ENCODE measurements around the gene INPP5K. TPM values are rescaled to one million over a fixed set of nuclear protein-coding genes. Genes with fewer than 3 reads are reported as not detected.

The INPP5K gene
- total and polyA plus RNA-seq, 4 experiments from 2014 or later, result 73.6 to 123 (median 80.2) TPM

DNA sequence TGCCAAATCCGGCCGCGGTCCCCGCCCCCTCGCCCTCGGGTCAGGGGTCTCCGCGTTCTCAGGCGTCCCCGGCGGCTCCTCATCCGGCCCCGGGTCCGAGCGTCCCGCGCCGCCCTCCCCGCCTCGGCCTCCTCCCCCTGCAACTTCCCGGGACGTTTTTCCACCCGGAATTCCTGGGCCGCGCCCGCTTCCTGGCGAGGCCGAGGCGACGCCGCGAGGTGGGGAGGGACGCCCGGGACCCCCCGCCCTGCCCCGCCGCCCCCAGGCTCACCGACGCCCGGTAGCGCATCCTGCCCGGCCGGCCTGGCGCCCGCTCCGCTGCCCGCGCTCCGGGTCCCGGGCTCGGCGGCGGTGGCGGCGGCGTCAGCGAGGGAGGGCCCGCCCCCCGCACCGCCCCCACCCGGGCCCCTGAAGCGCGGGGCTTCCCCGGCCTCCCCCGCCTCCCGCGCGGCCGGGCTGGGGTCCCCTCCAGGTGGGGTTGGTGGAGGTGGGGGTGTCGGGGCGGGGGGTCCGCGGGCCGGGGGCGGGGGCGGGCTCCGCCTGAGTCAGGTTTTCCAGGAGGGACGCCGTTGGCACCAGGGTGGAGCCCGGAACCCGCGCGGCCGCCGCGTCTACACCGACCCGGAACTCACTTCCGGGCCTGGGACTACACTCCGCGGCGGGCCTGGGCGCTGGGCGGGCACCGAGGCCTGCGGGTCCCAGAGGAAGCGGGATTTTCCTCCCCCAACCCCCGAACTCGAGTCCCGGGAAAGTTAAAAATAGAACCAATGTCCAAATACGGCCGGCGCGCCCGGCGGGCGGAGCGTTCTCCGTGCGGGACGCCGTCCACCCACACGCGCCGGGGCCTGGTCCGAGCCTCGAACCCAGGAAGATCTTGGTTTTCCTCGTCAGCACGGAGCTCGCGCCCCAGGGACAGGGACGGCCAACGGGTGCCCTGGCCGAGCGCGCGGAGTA, 30.7 kb downstream of the INPP5K start:
- Histone ChIP-seq H3K27me3 (ENCODE audit: insufficient read depth, low read length) (no peaks in the 10 kb centered on the region), H3K9me3 (ENCODE audit: control insufficient read depth in 1 of 2, low read length in 2 of 2) (no peaks in the 10 kb centered on the region), H3K4me1 (ENCODE audit: insufficient read depth, low read length) (peaks cover 38% of the 10 kb centered on the region), H3K36me3 (ENCODE audit: insufficient read depth, low read length) (peaks cover 3% of the 10 kb centered on the region), H3K27ac (ENCODE audit: low read depth, low read length) (peak overlapping the region; percentile 72), H3K4me3 (ENCODE audit: low read length in 2 of 2) (peak overlapping the region; percentile 19 to 52)
- intact Hi-C loops (cut with micrococcal nuclease), result no loop called here
- peak overlapping the region in 4 of 7 donors; percentile 30 to 97 (median 64) for H3K27ac Mint-ChIP-seq
- peak overlapping the region in 5 of 8 donors; percentile 84 to 91 (median 87) for H3K4me3 Mint-ChIP-seq
- H3K4me1 Mint-ChIP-seq, result peaks cover 15 to 57% (median 28%) of the 10 kb centered on the region in 4 donors
- DNase-seq, result peak; percentile 59 to 83 (median 59)
- no peaks in the 10 kb centered on the region for H3K27me3 Mint-ChIP-seq
- CTCF ChIA-PET (ENCODE audit: partially characterized antibody), result interaction anchor here (0.9 kb wide), 1 partner anchor 124 kb away, joined by 3 read pairs; no protein-coding TSS in a partner anchor
- POLR2A ChIA-PET (ENCODE audit: partially characterized antibody), result interaction anchor here (0.8 to 5.4 kb wide), 13 partner anchors 22 to 120 kb away, joined by 3 to 56 read pairs (median 5); partner anchors contain the start of genes CRK and INPP5K
- peaks cover 0 to 4% (median 0%) of the 10 kb centered on the region in 8 donors for H3K9me3 Mint-ChIP-seq
- peaks cover 10 to 24% of the 10 kb centered on the region in 2 donors for H3K36me3 Mint-ChIP-seq

DNA sequence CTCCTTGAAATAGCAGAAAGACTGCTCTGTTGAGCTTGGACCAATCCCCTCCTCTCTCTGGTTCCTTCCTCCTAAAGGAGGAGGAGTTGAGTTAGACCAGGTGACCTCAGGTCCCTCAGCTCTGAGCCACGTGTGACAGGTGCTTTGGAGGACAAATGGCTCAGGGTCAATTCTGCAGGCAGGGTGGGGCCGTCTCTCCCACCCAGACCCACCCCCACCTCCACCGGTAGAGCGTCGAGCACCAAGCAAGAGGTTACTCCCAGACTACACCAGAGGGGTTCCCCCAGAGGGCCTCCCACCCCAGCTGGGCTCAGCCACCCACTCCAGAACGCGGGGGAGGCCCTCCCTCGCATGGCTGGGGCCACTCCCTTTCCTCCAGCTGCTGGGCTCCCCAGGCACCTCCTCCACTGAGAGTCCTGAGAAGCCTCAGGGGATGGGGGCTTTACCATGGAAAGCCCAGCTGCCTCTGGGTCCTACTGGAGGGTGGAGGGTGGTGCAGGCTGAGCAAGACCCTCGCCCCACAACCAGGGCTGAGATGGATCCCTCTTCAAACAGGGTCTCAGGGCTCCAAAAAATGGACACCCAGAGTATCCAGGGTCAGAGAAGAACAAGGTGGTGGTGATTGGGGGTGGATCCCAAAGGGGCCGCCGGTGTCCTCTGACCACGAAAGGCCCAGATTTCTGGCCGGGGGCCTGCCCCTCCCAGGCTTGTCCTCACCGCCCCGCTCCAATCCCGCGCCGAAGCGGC, 31.6 kb downstream of the INPP5K start:
- POLR2A ChIA-PET (ENCODE audit: partially characterized antibody), result interaction anchor here (0.8 to 2.2 kb wide), 8 partner anchors 21 to 34 kb away, joined by 3 to 7 read pairs (median 5); partner anchors contain the start of genes CRK and INPP5K
- Histone ChIP-seq H3K27me3 (ENCODE audit: insufficient read depth, low read length) (no peaks in the 10 kb centered on the region), H3K4me1 (ENCODE audit: insufficient read depth, low read length) (peaks cover 32% of the 10 kb centered on the region), H3K27ac (ENCODE audit: low read depth, low read length) (peak overlapping the region; percentile 69), H3K36me3 (ENCODE audit: insufficient read depth, low read length) (peaks cover 3% of the 10 kb centered on the region), H3K4me3 (ENCODE audit: low read length in 2 of 2) (peak overlapping the region; percentile 19 to 52), H3K9me3 (ENCODE audit: control insufficient read depth in 1 of 2, low read length in 2 of 2) (no peaks in the 10 kb centered on the region)
- Mint-ChIP-seq H3K36me3 (peaks cover 10 to 25% of the 10 kb centered on the region in 2 donors), H3K9me3 (no peaks in the 10 kb centered on the region), H3K4me3 (peak overlapping the region; percentile 84 to 88 (median 85)), H3K4me1 (peaks cover 12 to 48% (median 22%) of the 10 kb centered on the region in 4 donors), H3K27ac (peak overlapping the region; percentile 85 to 96 (median 92)), H3K27me3 (no peaks in the 10 kb centered on the region)
- CTCF ChIA-PET (ENCODE audit: partially characterized antibody), result interaction anchor here (0.8 to 0.9 kb wide), 2 partner anchors 32 to 123 kb away, joined by 3 read pairs; partner anchors contain the start of gene INPP5K
- intact Hi-C loops (cut with micrococcal nuclease), result no loop called here
- peak; percentile 48 to 83 (median 57) for DNase-seq

DNA sequence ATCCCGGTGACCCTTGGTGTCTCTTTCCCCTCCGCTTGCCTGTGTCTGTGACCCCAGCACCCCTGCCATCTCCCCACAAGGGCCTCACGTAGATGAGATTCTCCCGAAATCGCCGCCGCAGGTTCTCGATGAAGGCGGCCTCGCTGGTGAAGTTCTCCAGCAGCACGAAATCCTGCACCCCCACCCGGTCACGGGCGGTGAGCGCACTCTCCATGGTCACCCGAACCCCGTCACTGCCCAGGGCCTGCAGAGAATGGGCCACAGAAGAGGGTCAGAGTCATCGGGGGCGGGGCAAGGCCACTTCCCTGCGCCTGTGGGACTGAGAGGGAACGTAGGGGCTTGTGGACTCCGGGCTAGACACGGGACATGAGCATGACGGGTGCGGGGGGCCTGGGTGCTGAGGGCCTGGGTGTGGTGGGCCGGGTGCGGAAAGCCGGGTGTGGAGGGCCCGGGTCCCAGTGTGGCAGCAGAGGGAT, 32.3 kb downstream of the INPP5K start:
- Histone ChIP-seq H3K4me3 (ENCODE audit: low read length in 2 of 2) (no peak overlapping the region), H3K4me1 (ENCODE audit: insufficient read depth, low read length) (peaks cover 29% of the 10 kb centered on the region), H3K27me3 (ENCODE audit: insufficient read depth, low read length) (no peaks in the 10 kb centered on the region), H3K36me3 (ENCODE audit: insufficient read depth, low read length) (peaks cover 3% of the 10 kb centered on the region), H3K9me3 (ENCODE audit: control insufficient read depth in 1 of 2, low read length in 2 of 2) (no peaks in the 10 kb centered on the region), H3K27ac (ENCODE audit: low read depth, low read length) (peak overlapping the region; percentile 40)
- no peaks in the 10 kb centered on the region for H3K27me3 Mint-ChIP-seq
- intact Hi-C loops (cut with micrococcal nuclease), result no loop called here
- H3K36me3 Mint-ChIP-seq, result peaks cover 10 to 28% of the 10 kb centered on the region in 2 donors
- peak overlapping the region in 7 of 8 donors; percentile 54 to 88 (median 82) for H3K4me3 Mint-ChIP-seq
- peak overlapping the region in 4 of 7 donors; percentile 70 to 96 (median 90) for H3K27ac Mint-ChIP-seq
- ChIA-PET CTCF (ENCODE audit: partially characterized antibody) (interaction anchor here (0.8 kb wide), 1 partner anchor 33 kb away, joined by 3 read pairs; the partner anchor contains the start of gene INPP5K), POLR2A (ENCODE audit: partially characterized antibody) (interaction anchor here (1.0 to 2.2 kb wide), 3 partner anchors 24 to 28 kb away, joined by 3 to 6 read pairs (median 5); partner anchors contain the start of gene CRK)
- DNase-seq, result no peak
- peaks cover 12 to 46% (median 20%) of the 10 kb centered on the region in 4 donors for H3K4me1 Mint-ChIP-seq
- H3K9me3 Mint-ChIP-seq, result no peaks in the 10 kb centered on the region

DNA sequence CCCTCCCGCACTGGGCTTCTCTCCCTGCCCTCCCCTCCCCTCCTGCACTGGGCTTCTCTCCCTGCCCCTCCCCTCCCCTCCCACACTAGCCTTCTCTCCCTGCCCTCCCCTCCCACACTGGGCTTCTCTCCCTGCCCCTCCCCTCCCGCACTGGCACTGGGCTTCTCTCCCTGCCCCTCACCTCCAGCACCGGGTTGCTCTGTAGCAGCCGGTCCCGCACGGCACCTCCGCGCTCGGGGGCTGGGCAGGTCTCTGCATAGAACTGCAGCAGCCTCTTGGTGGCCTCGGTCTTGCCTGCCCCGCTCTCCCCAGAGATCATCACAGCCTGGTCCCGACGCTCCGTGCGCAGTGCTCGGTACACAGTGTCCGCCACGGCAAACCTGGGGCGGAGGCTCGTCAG, 33.7 kb downstream of the INPP5K start:
- Mint-ChIP-seq H3K4me3 (peak overlapping the region in 1 of 8 donors; percentile 36), H3K36me3 (peaks cover 13 to 32% of the 10 kb centered on the region in 2 donors), H3K9me3 (no peaks in the 10 kb centered on the region), H3K27me3 (no peaks in the 10 kb centered on the region), H3K27ac (peak overlapping the region in 1 of 7 donors; percentile 96), H3K4me1 (peaks cover 10 to 35% (median 14%) of the 10 kb centered on the region in 4 donors)
- ChIA-PET POLR2A (ENCODE audit: partially characterized antibody) (no interaction called here), CTCF (ENCODE audit: partially characterized antibody) (no interaction called here)
- no peak overlapping the region for H3K4me3 ChIP-seq (ENCODE audit: low read length in 2 of 2)
- DNase-seq, result no peak
- intact Hi-C loops (cut with micrococcal nuclease), result no loop called here
- peaks cover 20% of the 10 kb centered on the region for H3K4me1 ChIP-seq (ENCODE audit: insufficient read depth, low read length)
- no peaks in the 10 kb centered on the region for H3K27me3 ChIP-seq (ENCODE audit: insufficient read depth, low read length)
- H3K27ac ChIP-seq (ENCODE audit: low read depth, low read length), result no peak overlapping the region
- no peaks in the 10 kb centered on the region for H3K9me3 ChIP-seq (ENCODE audit: control insufficient read depth in 1 of 2, low read length in 2 of 2)
- peaks cover 5% of the 10 kb centered on the region for H3K36me3 ChIP-seq (ENCODE audit: insufficient read depth, low read length)

DNA sequence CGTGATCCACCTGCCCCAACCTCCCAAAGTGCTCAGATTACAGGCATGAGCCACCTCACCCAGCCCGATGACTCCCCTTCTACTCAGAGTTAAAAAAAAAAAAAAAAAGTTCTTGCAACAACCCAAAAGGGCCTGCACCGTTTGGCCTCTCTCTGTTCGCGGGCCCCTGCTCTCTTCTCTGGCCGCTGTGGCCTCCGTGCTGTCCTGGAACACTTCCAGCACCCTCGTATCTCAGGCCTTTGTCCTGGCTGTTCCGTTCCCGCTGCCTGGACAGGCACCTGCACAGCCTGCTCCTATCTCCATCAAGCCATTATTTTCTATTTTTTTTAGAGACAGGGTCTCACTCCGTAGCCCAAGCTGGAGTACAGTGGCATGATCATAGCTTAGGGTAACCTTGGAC, 34.7 kb downstream of the INPP5K start:
- CTCF ChIA-PET (ENCODE audit: partially characterized antibody), result interaction anchor here (1.2 kb wide), 1 partner anchor 117 kb away, joined by 5 read pairs; no protein-coding TSS in a partner anchor
- peaks cover 7% of the 10 kb centered on the region for H3K36me3 ChIP-seq (ENCODE audit: insufficient read depth, low read length)

DNA sequence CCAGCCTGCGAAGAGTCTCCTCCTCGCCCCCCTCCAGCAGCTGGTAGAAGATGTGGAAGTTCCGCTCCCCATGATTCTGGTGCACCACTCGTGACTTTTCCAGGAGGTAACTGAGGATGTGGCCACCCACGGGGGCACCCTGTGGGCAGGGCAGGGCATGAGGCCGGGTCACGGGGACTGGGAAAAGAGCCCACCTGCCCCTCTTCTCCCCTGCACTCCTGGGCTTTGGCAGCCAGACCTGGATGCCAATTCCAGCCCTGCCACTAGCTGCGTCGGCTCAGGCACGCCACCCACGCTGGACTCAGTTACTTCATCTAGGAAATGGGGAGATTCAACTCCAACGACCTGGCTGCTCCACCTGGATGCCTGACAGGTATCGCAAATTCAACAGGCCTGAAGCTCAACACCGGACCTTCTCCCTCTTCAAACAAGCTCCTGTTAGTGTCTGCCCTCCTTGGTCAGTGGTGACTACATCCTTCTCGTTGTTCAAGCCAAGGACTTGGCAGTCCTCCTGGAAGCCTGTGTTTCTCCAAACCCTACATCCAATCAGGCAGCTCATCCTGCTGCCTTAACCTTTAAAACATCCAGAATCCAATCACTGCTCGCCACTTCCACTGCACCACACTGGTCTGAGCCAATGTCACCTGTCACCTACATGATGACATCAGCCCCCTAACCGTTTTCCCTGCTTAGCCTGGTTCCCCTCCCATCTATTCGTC, 35.5 kb downstream of the INPP5K start:
- Histone ChIP-seq H3K27ac (ENCODE audit: low read depth, low read length) (no peak overlapping the region), H3K27me3 (ENCODE audit: insufficient read depth, low read length) (no peaks in the 10 kb centered on the region), H3K36me3 (ENCODE audit: insufficient read depth, low read length) (peaks cover 7% of the 10 kb centered on the region), H3K9me3 (ENCODE audit: control insufficient read depth in 1 of 2, low read length in 2 of 2) (no peaks in the 10 kb centered on the region), H3K4me1 (ENCODE audit: insufficient read depth, low read length) (peaks cover 4% of the 10 kb centered on the region), H3K4me3 (ENCODE audit: low read length in 2 of 2) (no peak overlapping the region)
- intact Hi-C loops (cut with micrococcal nuclease), result no loop called here
- Mint-ChIP-seq H3K27me3 (no peaks in the 10 kb centered on the region), H3K4me1 (peaks cover 6 to 24% (median 7%) of the 10 kb centered on the region in 4 donors), H3K9me3 (no peaks in the 10 kb centered on the region), H3K4me3 (no peak overlapping the region), H3K27ac (peak overlapping the region in 2 of 7 donors; percentile 27 to 60), H3K36me3 (peaks cover 13 to 30% of the 10 kb centered on the region in 2 donors)
- ChIA-PET POLR2A (ENCODE audit: partially characterized antibody) (interaction anchor here (1.4 kb wide), 1 partner anchor 81 kb away, joined by 3 read pairs; the partner anchor contains the start of gene YWHAE), CTCF (ENCODE audit: partially characterized antibody) (interaction anchor here (1.2 kb wide), 1 partner anchor 116 kb away, joined by 5 read pairs; no protein-coding TSS in a partner anchor)
- no peak for DNase-seq

More for the DNA sequence above, 34.7 kb downstream of the INPP5K start:
- POLR2A ChIA-PET (ENCODE audit: partially characterized antibody), result interaction anchor here (1.4 kb wide), 1 partner anchor 81 kb away, joined by 3 read pairs; the partner anchor contains the start of gene YWHAE
- Mint-ChIP-seq H3K4me1 (peaks cover 6 to 29% (median 10%) of the 10 kb centered on the region in 4 donors), H3K9me3 (no peaks in the 10 kb centered on the region), H3K4me3 (no peak overlapping the region), H3K27me3 (no peaks in the 10 kb centered on the region), H3K36me3 (peaks cover 13 to 28% of the 10 kb centered on the region in 2 donors), H3K27ac (peak overlapping the region in 4 of 7 donors; percentile 7 to 66 (median 31))
- Histone ChIP-seq H3K27ac (ENCODE audit: low read depth, low read length) (no peak overlapping the region), H3K9me3 (ENCODE audit: control insufficient read depth in 1 of 2, low read length in 2 of 2) (no peaks in the 10 kb centered on the region), H3K4me3 (ENCODE audit: low read length in 2 of 2) (no peak overlapping the region), H3K4me1 (ENCODE audit: insufficient read depth, low read length) (peaks cover 11% of the 10 kb centered on the region), H3K27me3 (ENCODE audit: insufficient read depth, low read length) (no peaks in the 10 kb centered on the region)
- DNase-seq, result no peak
- intact Hi-C loops (cut with micrococcal nuclease), result no loop called here
